DOHH2 (cell line): Measurements from ENCODE around the gene TTC27.

Experiments used
- EZH2phosphoT487 ChIP-seq: fragments of 200-600 bp; sonication (generic); IDR thresholded peaks from 2 replicates; pipeline ENCODE4 v1.6.1; 2017; ENCODE audit warnings: borderline replicate concordance, mild to moderate bottlenecking, antibody characterized with exemption, low read length, moderate library complexity, mixed read lengths
- TF ChIP-seq, protein P1 (sequence below): fragments of 200-600 bp; sonication (generic); IDR thresholded peaks from one replicate; pipeline ENCODE4 v1.5.1; 2014; ENCODE audit warnings: antibody characterized with exemption, mild to moderate bottlenecking, low read depth, low read length; ENCODE audit not compliant: poor library complexity, severe bottlenecking

DNA sequence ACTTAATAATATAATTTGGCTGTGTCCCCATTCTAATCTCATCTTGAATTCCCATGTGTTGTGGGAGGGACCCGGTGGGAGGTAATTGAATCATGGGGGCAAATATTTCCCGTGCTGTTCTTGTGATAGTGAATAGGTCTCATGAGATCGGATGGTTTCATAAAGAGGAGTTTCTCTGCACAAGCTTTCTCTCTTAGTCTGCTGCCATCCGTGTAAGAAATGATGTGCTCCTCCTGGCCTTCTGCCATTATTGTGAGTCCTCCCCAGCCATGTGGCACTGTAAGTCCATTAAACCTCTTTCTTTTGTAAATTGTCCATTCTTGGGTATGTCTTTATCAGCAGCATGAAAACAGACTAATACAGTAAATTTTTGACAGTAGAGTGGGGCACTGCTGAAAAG, 216.4 kb downstream of the TTC27 start:
- TF ChIP-seq, protein P1, sequence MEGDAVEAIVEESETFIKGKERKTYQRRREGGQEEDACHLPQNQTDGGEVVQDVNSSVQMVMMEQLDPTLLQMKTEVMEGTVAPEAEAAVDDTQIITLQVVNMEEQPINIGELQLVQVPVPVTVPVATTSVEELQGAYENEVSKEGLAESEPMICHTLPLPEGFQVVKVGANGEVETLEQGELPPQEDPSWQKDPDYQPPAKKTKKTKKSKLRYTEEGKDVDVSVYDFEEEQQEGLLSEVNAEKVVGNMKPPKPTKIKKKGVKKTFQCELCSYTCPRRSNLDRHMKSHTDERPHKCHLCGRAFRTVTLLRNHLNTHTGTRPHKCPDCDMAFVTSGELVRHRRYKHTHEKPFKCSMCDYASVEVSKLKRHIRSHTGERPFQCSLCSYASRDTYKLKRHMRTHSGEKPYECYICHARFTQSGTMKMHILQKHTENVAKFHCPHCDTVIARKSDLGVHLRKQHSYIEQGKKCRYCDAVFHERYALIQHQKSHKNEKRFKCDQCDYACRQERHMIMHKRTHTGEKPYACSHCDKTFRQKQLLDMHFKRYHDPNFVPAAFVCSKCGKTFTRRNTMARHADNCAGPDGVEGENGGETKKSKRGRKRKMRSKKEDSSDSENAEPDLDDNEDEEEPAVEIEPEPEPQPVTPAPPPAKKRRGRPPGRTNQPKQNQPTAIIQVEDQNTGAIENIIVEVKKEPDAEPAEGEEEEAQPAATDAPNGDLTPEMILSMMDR: no peak
- TF ChIP-seq EZH2phosphoT487: no peak
